B cell (primary cell): Measurements from ENCODE around the gene AQP5. TPM values are rescaled to one million over a fixed set of nuclear protein-coding genes. Genes with fewer than 3 reads are reported as not detected.

Experiments
- ATAC-seq: fragments of 200-7000 bp; cut with Tn5 transposase; one replicate; pipeline ENCODE4 v1.10.0; 2021; ENCODE audit warnings: low read depth, mild to moderate bottlenecking, moderate number of reproducible peaks, moderate library complexity
- CTCF ChIA-PET: fragments of 350-600 bp; sonication (Branson Sonifier 250); formaldehyde crosslinking; loops from one replicate; lab custom pipeline; 2021; ENCODE audit warnings: antibody characterized with exemption, inconsistent platforms; lab: Charles Lee
- POLR2A ChIA-PET: fragments of 350-600 bp; sonication (Branson Sonifier 250); formaldehyde crosslinking; loops from one replicate; lab custom pipeline; 2021; ENCODE audit warnings: antibody characterized with exemption; lab: Charles Lee
- DNase-seq: peaks from one replicate; pipeline ENCODE4 v3.0.0; 2013
- H2AFZ ChIP-seq: 2 replicates; pipeline ENCODE4 v1.6.1; 2012; ENCODE audit warnings: mild to moderate bottlenecking, low read depth, low read length; ENCODE audit not compliant: insufficient read depth, poor library complexity, severe bottlenecking
- H3K27ac ChIP-seq, 2 donors: 1 replicate in 1 of 2; 2 replicates in 1 of 2; pipeline ENCODE4 v1.5.1; 2012 to 2013; ENCODE audit warnings: low read length in 2 of 2, mild to moderate bottlenecking in 2 of 2, moderate library complexity in 1 of 2
- H3K27me3 ChIP-seq, 4 experiments: fragments of 200-600 bp in 1 of 4; sonication (generic) in 1 of 4; replicated peaks in 1 of 4; 1 replicate in 2 of 4; 2 replicates in 2 of 4; pipeline versions ENCODE4 v1.6.1 to v1.7.0; 2013 to 2016; ENCODE audit warnings: low read length in 3 of 4, mild to moderate bottlenecking in 2 of 4, mixed read lengths in 1 of 4, moderate library complexity in 1 of 4; ENCODE audit not compliant: insufficient read depth in 4 of 4, control insufficient read depth in 3 of 4; ENCODE audit errors: control extremely low read depth in 1 of 4
- H3K36me3 ChIP-seq, 2 experiments: replicated peaks in 1 of 2; 1 replicate in 1 of 2; 2 replicates in 1 of 2; pipeline versions ENCODE4 v1.6.1 to v1.7.1; 2013; ENCODE audit warnings: low read length in 1 of 2; ENCODE audit not compliant: insufficient read depth in 2 of 2, control insufficient read depth in 1 of 2; ENCODE audit errors: control extremely low read depth in 1 of 2, extremely low read depth in 1 of 2
- H3K4me1 ChIP-seq, 2 donors: fragments of 200-600 bp in 1 of 2; sonication (generic) in 1 of 2; 1 replicate in 1 of 2; 2 replicates in 1 of 2; pipeline versions ENCODE4 v1.5.1 to v1.6.1; 2013 to 2017; ENCODE audit warnings: low read length in 2 of 2; ENCODE audit not compliant: control insufficient read depth in 2 of 2, insufficient read depth in 2 of 2
- H3K4me2 ChIP-seq: replicated peaks from 2 replicates; pipeline ENCODE3; 2012; ENCODE audit warnings: mild to moderate bottlenecking, low read depth, low read length; ENCODE audit not compliant: poor library complexity, severe bottlenecking
- H3K4me3 ChIP-seq, 5 experiments: fragments of 200-600 bp in 1 of 5; sonication (generic) in 1 of 5; 1 replicate in 3 of 5; 2 replicates in 2 of 5; pipeline versions ENCODE4 v1.5.1 to v1.7.0; 2011 to 2016; ENCODE audit warnings: low read length in 4 of 5, mild to moderate bottlenecking in 4 of 5, low read depth in 2 of 5, control low read depth in 1 of 5, moderate library complexity in 1 of 5; ENCODE audit not compliant: insufficient read depth in 1 of 5; ENCODE audit errors: control extremely low read depth in 1 of 5, extremely low read depth in 1 of 5
- H3K79me2 ChIP-seq: fragments of 200-600 bp; sonication (generic); one replicate; pipeline ENCODE4 v1.6.0; 2016; ENCODE audit warnings: low read length; ENCODE audit not compliant: control insufficient read depth, insufficient read depth
- H3K9ac ChIP-seq: fragments of 200-600 bp; sonication (generic); 2 replicates; pipeline ENCODE4 v1.6.1; 2017; ENCODE audit warnings: mild to moderate bottlenecking, low read length, moderate library complexity
- H3K9me3 ChIP-seq, 3 donors: one replicate each; pipeline versions ENCODE4 v1.6.1 to v1.7.1; 2013; ENCODE audit warnings: low read length in 2 of 3; ENCODE audit not compliant: control insufficient read depth in 2 of 3, insufficient read depth in 1 of 3; ENCODE audit errors: control extremely low read depth in 1 of 3
- H4K20me1 ChIP-seq: 2 replicates; pipeline ENCODE4 v1.6.0; 2012; ENCODE audit warnings: mild to moderate bottlenecking, low read length; ENCODE audit not compliant: insufficient read depth, control insufficient read depth, poor library complexity, severe bottlenecking
- H3K27ac Mint-ChIP-seq: one replicate; pipeline ENCODE4 v1.8.0; 2021; ENCODE audit warnings: mixed read lengths
- H3K27me3 Mint-ChIP-seq: one replicate; pipeline ENCODE4 v1.8.0; 2021; ENCODE audit warnings: mixed read lengths
- H3K4me1 Mint-ChIP-seq: one replicate; pipeline ENCODE4 v1.8.0; 2021; ENCODE audit warnings: mixed read lengths
- H3K4me3 Mint-ChIP-seq: one replicate; pipeline ENCODE4 v1.8.0; 2021; ENCODE audit warnings: mixed read lengths
- H3K9me3 Mint-ChIP-seq: one replicate; pipeline ENCODE4 v1.8.0; 2022; ENCODE audit warnings: mixed read lengths; ENCODE audit not compliant: insufficient read depth
- CTCF ChIP-seq: fragments of 200-600 bp; IDR thresholded peaks from one replicate; pipeline ENCODE4 v1.8.0; 2022; ENCODE audit warnings: antibody characterized with exemption, mild to moderate bottlenecking
- EZH2 ChIP-seq: IDR thresholded peaks from 2 replicates; pipeline ENCODE4 v1.6.1; 2012; ENCODE audit warnings: borderline replicate concordance, low read depth, mild to moderate bottlenecking, moderate library complexity, low read length; ENCODE audit not compliant: insufficient read depth, poor library complexity, severe bottlenecking
- WGBS: methylation state at CpG from one replicate; pipeline ENCODE4 v1.1.5; 2013; ENCODE audit warnings: missing lambda C conversion rate; ENCODE audit not compliant: insufficient coverage; 5-methylcytosine and 5-hydroxymethylcytosine counted together
- intact Hi-C: fragments of 100-400 bp; cut with micrococcal nuclease; formaldehyde crosslinking; loops from one replicate; pipeline ENCODE4 v1.10.0; 2022
- polyA plus RNA-seq: library from polyadenylated mRNA; depleted of rRNA; stranded (reverse); fragments of >200 nt; gene quantifications from 2 replicates; pipeline ENCODE4 v1.2.3, GENCODE V29; 2012
- total RNA-seq, 2 donors: library from RNA; stranded (reverse); fragments of 120-200 nt in 1 of 2; gene quantifications; 1 replicate in 1 of 2; 2 replicates in 1 of 2; pipeline versions ENCODE4 v1.2.3 to v1.2.4, GENCODE V29; 2013 to 2022

Gene AQP5
- total and polyA plus RNA-seq, 2 donors (not counting 1 experiment from before 2014, with no cell fraction given), result not detected

GRCh38 chr12:49973361-49973830 is 11.7 kb downstream of the AQP5 start:
- no peak overlapping the region for H3K27ac Mint-ChIP-seq
- DNase-seq, result no peak
- no peaks in the 10 kb centered on the region for H3K36me3 ChIP-seq
- no peaks in the 10 kb centered on the region for H3K9me3 Mint-ChIP-seq
- POLR2A ChIA-PET, result no interaction called here
- intact Hi-C loops, result no loop called here
- H3K79me2 ChIP-seq, result no peaks in the 10 kb centered on the region
- H4K20me1 ChIP-seq, result no peaks in the 10 kb centered on the region
- 92% methylated on average over 19 of the region's 19 CpGs for WGBS
- ATAC-seq, result no peak
- no peak overlapping the region for H3K9ac ChIP-seq
- H3K4me2 ChIP-seq, result no peak overlapping the region
- CTCF ChIA-PET, result no interaction called here
- H3K27ac ChIP-seq, result no peak overlapping the region
- no peaks in the 10 kb centered on the region for H3K4me1 ChIP-seq
- H3K9me3 ChIP-seq, result no peaks in the 10 kb centered on the region
- H3K4me1 Mint-ChIP-seq, result no peaks in the 10 kb centered on the region
- peaks cover 0 to 21% (median 2%) of the 10 kb centered on the region in 4 experiments for H3K27me3 ChIP-seq
- H2AFZ ChIP-seq, result no peak overlapping the region
- no peak overlapping the region for H3K4me3 Mint-ChIP-seq
- TF ChIP-seq EZH2 (no peak), CTCF (no peak)
- peaks cover 4% of the 10 kb centered on the region for H3K27me3 Mint-ChIP-seq
- no peak overlapping the region for H3K4me3 ChIP-seq

- Mint-ChIP-seq H3K4me3 (no peak overlapping the region), H3K4me1 (no peaks in the 10 kb centered on the region), H3K27ac (no peak overlapping the region), H3K27me3 (no peaks in the 10 kb centered on the region), H3K9me3 (no peaks in the 10 kb centered on the region)
- no peak overlapping the region for H3K4me2 ChIP-seq
- no peak for ATAC-seq
- no peak overlapping the region for H3K27ac ChIP-seq
- H3K9ac ChIP-seq, result no peak overlapping the region
- intact Hi-C loops, result no loop called here
- no peak overlapping the region for H2AFZ ChIP-seq
- no peaks in the 10 kb centered on the region for H3K36me3 ChIP-seq
- H3K4me1 ChIP-seq, result no peaks in the 10 kb centered on the region
- no peaks in the 10 kb centered on the region for H3K79me2 ChIP-seq
- no peak for DNase-seq
- peaks cover 0 to 13% (median 0%) of the 10 kb centered on the region in 4 experiments for H3K27me3 ChIP-seq
- TF ChIP-seq CTCF (no peak), EZH2 (no peak)
- 92% methylated on average over 15 of the region's 15 CpGs for WGBS
- no peaks in the 10 kb centered on the region for H3K9me3 ChIP-seq
- H4K20me1 ChIP-seq, result no peaks in the 10 kb centered on the region
- ChIA-PET POLR2A (no interaction called here), CTCF (no interaction called here)
- H3K4me3 ChIP-seq, result no peak overlapping the region
These were observed 12.6 kb downstream of the AQP5 start for GRCh38 chr12:49974231-49974675.
